Right cardiac atrium (tissue), 5 donors: ENCODE measurements around the gene OR9G4. TPM values are rescaled to one million over a fixed set of nuclear protein-coding genes. Genes with fewer than 3 reads are reported as not detected.

Experiments used
- ATAC-seq, 2 donors: fragments of 200-7000 bp; cut with Tn5 transposase; one replicate each; pipeline versions ENCODE4 v1.8.0 to v1.9.1; 2020; ENCODE audit warnings: moderate library complexity in 2 of 2, mild to moderate bottlenecking in 1 of 2
- DNase-seq, 3 donors: peaks; one replicate each; pipeline ENCODE4 v3.0.0-alpha.2; 2020
- H3K27ac ChIP-seq: one replicate; pipeline ENCODE4 v1.5.1; 2013; ENCODE audit warnings: mild to moderate bottlenecking, low read length, control low read depth, moderate library complexity
- H3K27me3 ChIP-seq: one replicate; pipeline ENCODE4 v1.6.1; 2013; ENCODE audit not compliant: control insufficient read depth, insufficient read depth
- H3K4me1 ChIP-seq: one replicate; pipeline ENCODE4 v1.6.1; 2013; ENCODE audit warnings: low read length; ENCODE audit not compliant: control insufficient read depth, insufficient read depth
- H3K4me3 ChIP-seq: one replicate; pipeline ENCODE4 v1.5.1; 2013; ENCODE audit warnings: low read length, control low read depth
- H3K9me3 ChIP-seq: one replicate; pipeline ENCODE4 v1.6.1; 2013; ENCODE audit warnings: low read length; ENCODE audit not compliant: control insufficient read depth
- WGBS: extraction: QIAGEN DNeasy Blood & Tissue Kit; methylation state at CpG from one replicate; pipeline ENCODE4 v1.1.7; 2013; 5-methylcytosine and 5-hydroxymethylcytosine counted together
- intact Hi-C, 4 donors: fragments of 100-400 bp; cut with DNase I; formaldehyde crosslinking; loops; one replicate each; pipeline versions ENCODE4 v1.11.0 to v1.14.0; 2022 to 2023
- long read RNA-seq, 4 donors: library from polyadenylated mRNA; unstranded; transcript quantifications; one replicate each; pipeline ENCODE4 v2.0.0, GENCODE V29; 2020 to 2021
- polyA plus RNA-seq: library from polyadenylated mRNA; stranded (reverse); fragments of 200-250 nt; gene quantifications from one replicate; pipeline ENCODE4 v1.2.3, GENCODE V29; 2013
- total RNA-seq, 4 donors: library from RNA; stranded (reverse); fragmentation: NEBNext Ultra II Directional; extraction: Animal tissue kit (Norgen Biotek cat#: 25700); gene quantifications; one replicate each; pipeline ENCODE4 v1.2.1, GENCODE V29; 2021
- donor health status: healthy with polysubstance abuse.
- donor health status: DM: no; HTN: yes; CAD: no.
- donor health status: DM: no; HTN: no; CAD: no.
- donor health status: DM: no; HTN: yes; CAD: no; lungs with severe emphysema.
- donor health status: DM: yes; HTN: yes; CAD: no.

Gene OR9G4
- total RNA-seq (not detected), polyA plus RNA-seq (not detected)
- long read RNA-seq, donor 1 = 0 reads
- long read RNA-seq, donor 2 = 0 reads
- long read RNA-seq, donor 3 = 0 reads
- long read RNA-seq, donor 4 = 0 reads

DNA sequence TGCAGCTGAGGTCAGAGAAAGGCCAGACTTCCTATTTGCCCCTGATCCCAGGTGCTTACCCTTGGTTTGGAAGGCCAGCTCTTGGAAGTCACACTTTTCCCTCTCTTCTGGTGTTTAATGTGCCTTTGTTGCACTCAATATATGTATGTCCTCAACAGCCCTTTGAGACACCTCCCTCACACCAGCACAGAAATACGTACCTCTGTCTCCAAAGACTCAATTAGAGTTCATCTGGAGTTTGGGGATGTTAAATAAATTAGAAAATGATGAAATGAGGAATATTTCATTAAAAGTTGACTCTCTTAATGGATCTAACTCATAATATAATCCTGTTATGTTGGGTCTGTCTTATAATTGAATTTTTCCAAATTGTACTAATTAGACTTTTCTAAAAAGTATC lies at the start of gene OR9G4:
Gene OR9G4, minus strand, starts transcription at position 101 of the 400 bp plus-strand sequence. CDS start 4,931 bp downstream, outside the sequence.
- ATAC-seq = no peak
- H3K4me3 ChIP-seq = no peak within 1 kb of the TSS
- DNase-seq = no peak
- H3K9me3 ChIP-seq = no peaks in the 10 kb centered on the region
- 54% methylated on average over 1 of the region's 1 CpG for WGBS
- intact Hi-C loops = no loop called here
- H3K4me1 ChIP-seq = no peaks in the 10 kb centered on the region
- no peak within 1 kb of the TSS for H3K27ac ChIP-seq
- H3K27me3 ChIP-seq = no peaks in the 10 kb centered on the region

DNA sequence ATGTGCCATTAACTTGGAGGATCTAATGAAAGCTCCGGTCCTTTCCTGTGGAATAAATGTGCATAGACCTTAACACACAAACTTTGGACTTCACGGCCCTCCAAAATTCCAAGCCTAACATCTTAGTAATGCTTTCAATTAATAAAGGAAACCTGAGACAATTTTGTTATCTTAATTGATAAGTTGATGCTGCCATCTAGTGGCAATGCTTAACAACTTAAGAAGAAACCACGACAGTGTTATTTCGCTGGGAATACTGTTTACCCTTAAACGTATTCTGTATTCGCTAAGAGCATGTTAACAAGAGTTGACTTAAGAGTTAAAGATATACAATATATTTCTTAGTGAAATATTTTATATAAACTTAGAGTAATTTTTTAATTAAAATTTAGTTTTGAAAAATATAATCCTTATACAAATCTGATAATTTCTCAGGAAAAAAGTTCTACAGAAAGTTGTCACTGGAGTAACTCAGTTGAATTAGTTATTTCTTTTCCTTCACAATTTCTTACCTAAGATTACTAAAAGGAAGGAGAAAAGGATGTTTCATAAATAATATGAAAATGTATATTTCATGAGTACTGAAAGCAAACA lies 35.0 kb upstream of the OR9G4 start:
- no peak overlapping the region for H3K4me3 ChIP-seq
- H3K4me1 ChIP-seq = no peaks in the 10 kb centered on the region
- ATAC-seq (no peak), DNase-seq (no peak)
- H3K9me3 ChIP-seq = no peaks in the 10 kb centered on the region
- intact Hi-C loops = loop anchor here in 1 of 4 donors (5.0 kb wide), 1 partner anchor 851 kb away; no protein-coding TSS in a partner anchor
- no peaks in the 10 kb centered on the region for H3K27me3 ChIP-seq
- H3K27ac ChIP-seq = no peak overlapping the region
- WGBS = 12% methylated on average over 6 of the region's 6 CpGs

DNA sequence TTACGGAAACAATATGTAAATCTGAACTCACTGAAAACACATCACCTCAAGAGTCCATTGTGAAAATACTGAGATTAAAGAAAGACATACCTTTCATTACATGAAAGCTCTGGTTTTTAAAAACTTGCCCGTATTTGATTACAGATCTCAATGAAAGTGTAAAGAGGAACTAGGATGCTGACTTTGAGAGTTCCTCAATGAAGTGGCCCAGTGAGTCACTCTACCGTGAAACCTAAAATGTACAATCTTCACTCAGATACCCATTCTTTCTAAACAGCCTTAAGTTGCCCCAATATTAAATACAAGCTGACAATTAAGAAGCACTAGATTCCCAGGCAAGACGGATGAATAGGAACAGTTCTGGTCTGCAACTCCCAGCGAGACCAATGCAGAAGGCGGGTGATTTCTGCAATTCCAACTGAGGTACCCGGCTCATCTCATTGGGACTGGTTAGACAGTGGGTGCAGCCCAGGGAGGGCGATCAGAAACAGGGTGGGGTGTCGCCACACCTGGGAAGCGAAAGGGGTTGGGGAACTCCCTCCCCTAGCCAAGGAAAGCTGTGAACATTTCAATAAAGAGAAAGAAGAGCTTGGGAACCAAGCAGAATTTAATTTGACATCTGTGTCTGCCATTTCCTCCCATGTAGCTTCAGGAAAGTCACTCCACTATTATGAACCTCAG lies 33.8 kb upstream of the OR9G4 start:
- H3K27ac ChIP-seq = no peak overlapping the region
- DNase-seq = peak in 1 of 3 donors; percentile 14
- no peak for ATAC-seq
- no peaks in the 10 kb centered on the region for H3K4me1 ChIP-seq
- no peaks in the 10 kb centered on the region for H3K9me3 ChIP-seq
- intact Hi-C loops = loop anchor here in 1 of 4 donors (5.0 kb wide), 1 partner anchor 850 kb away; no protein-coding TSS in a partner anchor
- H3K27me3 ChIP-seq = no peaks in the 10 kb centered on the region
- 84% methylated on average over 10 of the region's 10 CpGs for WGBS
- no peak overlapping the region for H3K4me3 ChIP-seq

DNA sequence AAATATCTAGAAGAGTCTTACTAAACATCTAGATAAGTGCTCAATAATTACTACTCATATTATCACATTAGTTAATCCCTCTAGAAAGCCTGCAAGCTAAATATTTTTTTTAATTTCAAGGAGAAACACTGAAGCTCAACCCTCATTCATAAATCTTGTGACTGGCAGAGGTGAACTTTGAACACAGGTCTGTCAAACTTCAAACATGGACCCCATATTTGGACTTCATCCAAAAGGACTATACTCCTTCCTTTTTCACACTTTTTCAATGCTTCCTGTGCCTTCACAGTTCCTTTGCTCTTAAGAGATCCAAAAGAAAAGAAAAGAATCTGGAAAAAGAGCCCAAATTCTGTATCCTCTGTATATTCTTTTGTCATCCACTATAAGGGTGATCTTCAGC lies 28.3 kb upstream of the OR9G4 start:
- no peaks in the 10 kb centered on the region for H3K4me1 ChIP-seq
- intact Hi-C loops = loop anchor here in 1 of 4 donors (10.0 kb wide), 1 partner anchor 152 kb away; no protein-coding TSS in a partner anchor
- ATAC-seq = no peak

DNA sequence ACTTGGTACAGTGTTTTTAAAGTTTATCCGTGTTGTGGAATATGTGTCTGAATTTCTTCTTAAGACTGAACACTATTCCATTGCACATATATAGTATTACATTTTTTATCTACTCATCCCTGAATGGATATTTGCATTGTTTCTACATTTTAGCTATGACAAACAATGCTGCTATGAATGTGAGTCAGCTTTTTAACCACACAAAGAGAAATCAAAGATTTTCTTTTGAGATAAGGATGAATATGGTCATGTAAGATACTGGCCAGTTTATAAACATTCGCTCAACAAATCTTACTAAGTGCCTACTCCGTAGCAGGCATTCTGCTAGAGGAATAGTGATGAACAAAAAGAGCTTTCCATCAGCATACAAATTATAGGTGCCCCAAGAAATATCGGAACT lies 16.5 kb upstream of the OR9G4 start:
- DNase-seq (no peak), ATAC-seq (no peak)
- Histone ChIP-seq H3K4me1 (no peaks in the 10 kb centered on the region), H3K4me3 (no peak overlapping the region), H3K27ac (no peak overlapping the region), H3K9me3 (no peaks in the 10 kb centered on the region), H3K27me3 (no peaks in the 10 kb centered on the region)
- WGBS = 83% methylated on average over 4 of the region's 4 CpGs
- intact Hi-C loops = no loop called here

More for the DNA sequence above, 28.3 kb upstream of the OR9G4 start:
- no peak for DNase-seq
- H3K4me3 ChIP-seq = no peak overlapping the region
- H3K9me3 ChIP-seq = no peaks in the 10 kb centered on the region
- no peak overlapping the region for H3K27ac ChIP-seq
- H3K27me3 ChIP-seq = no peaks in the 10 kb centered on the region

DNA sequence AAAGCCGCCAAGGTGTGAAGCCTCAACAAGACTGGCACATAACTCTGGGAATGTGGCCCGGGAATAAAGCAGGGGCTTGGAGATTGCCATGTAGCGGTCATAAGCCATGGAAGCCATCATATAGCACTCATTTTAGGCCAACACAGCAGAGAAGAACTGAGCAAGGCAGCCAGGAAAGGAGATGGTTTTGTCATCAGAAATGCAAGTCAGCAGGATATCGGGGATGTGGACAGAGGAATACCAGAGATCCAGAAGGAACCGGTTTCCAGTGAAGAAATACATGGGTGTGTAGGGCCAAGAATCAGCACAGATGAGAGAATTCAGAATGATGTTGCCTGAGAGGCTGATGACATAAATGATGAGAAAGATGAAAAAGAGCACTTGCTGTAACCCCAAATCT lies 3.0 kb upstream of the OR9G4 start:
- ATAC-seq (no peak), DNase-seq (no peak)
- no peaks in the 10 kb centered on the region for H3K27me3 ChIP-seq
- H3K27ac ChIP-seq = no peak overlapping the region
- no peaks in the 10 kb centered on the region for H3K9me3 ChIP-seq
- no peak overlapping the region for H3K4me3 ChIP-seq
- no peaks in the 10 kb centered on the region for H3K4me1 ChIP-seq
- intact Hi-C loops = no loop called here
- 82% methylated on average over 5 of the region's 5 CpGs for WGBS

DNA sequence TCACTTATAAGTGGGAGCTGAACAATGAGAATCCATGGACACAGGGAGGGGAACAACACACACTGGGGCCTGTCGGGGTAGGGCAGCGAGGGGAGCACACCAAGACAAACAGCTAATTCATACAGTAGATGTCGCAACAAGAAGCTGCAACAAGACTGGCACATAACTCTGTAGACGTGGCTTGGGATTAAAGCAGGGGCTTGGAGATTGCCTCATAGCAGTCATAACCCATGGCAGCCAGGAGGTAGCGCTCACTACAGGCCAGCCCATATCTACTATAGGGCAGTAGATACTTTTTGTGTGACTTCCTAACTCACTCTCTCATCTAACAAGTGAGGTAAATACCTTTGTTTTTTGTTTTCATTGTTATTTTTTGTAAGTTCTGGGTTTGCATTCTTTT lies 1.7 kb upstream of the OR9G4 start:
- intact Hi-C loops = no loop called here

DNA sequence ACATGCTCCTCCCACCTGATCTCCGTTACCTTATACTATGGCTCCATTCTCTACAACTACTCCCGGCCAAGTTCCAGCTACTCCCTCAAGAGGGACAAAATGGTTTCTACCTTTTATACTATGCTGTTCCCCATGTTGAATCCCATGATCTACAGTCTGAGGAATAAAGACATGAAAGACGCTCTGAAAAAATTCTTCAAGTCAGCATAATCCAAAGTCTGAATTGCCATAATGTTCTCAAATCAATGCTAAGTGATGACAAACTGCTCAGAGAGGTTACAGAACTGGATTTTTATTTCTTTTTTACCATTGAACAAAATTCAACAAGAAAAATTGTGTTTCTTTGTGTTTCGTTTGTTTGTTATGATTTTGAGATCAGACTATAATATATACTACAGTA lies 7.6 kb downstream of the OR9G4 start:
- H3K9me3 ChIP-seq = no peaks in the 10 kb centered on the region
- H3K27me3 ChIP-seq = no peaks in the 10 kb centered on the region
- no peaks in the 10 kb centered on the region for H3K4me1 ChIP-seq
- ATAC-seq (no peak), DNase-seq (no peak)
- H3K4me3 ChIP-seq = no peak overlapping the region
- intact Hi-C loops = no loop called here
- 62% methylated on average over 4 of the region's 4 CpGs for WGBS
- H3K27ac ChIP-seq = no peak overlapping the region

More for the DNA sequence above, 1.7 kb upstream of the OR9G4 start:
- no peaks in the 10 kb centered on the region for H3K9me3 ChIP-seq
- H3K27ac ChIP-seq = no peak overlapping the region
- ATAC-seq (no peak), DNase-seq (no peak)
- WGBS = 90% methylated on average over 5 of the region's 5 CpGs
- no peak overlapping the region for H3K4me3 ChIP-seq
- no peaks in the 10 kb centered on the region for H3K4me1 ChIP-seq
- no peaks in the 10 kb centered on the region for H3K27me3 ChIP-seq

DNA sequence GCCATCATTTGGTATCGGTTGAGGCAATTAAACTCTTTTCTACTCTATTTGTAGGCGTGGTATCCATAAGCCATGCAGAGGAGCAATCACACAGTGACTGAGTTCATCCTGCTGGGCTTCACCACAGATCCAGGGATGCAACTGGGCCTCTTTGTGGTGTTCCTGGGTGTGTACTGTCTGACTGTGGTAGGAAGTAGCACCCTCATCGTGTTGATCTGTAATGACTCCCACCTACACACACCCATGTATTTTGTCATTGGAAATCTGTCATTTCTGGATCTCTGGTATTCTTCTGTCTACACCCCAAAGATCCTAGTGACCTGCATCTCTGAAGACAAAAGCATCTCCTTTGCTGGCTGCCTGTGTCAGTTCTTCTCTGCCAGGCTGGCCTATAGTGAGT lies 8.4 kb downstream of the OR9G4 start:
- Histone ChIP-seq H3K9me3 (no peaks in the 10 kb centered on the region), H3K27ac (no peak overlapping the region), H3K27me3 (no peaks in the 10 kb centered on the region), H3K4me3 (no peak overlapping the region), H3K4me1 (no peaks in the 10 kb centered on the region)
- no peak for DNase-seq
- 74% methylated on average over 3 of the region's 3 CpGs for WGBS
- no peak for ATAC-seq
- intact Hi-C loops = no loop called here

DNA sequence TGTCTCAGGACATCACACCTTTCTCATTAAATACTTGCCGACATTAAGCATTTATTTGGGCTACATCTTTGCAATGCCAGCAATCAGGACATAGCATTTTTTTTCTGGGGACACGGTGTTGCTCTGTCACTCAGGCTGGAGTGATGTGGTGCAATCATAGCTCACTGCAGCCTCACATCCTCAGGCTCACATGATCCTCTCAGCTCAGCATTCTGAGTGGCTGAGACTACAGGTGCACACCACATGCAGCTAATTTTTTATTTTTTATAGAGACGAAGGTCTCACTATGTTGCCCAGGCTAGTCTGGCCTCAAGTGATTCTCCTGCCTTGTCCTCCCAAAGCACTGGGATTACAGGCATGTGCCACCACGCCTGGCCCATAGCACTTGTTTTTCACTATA lies 28.0 kb downstream of the OR9G4 start:
- intact Hi-C loops = no loop called here
- no peaks in the 10 kb centered on the region for H3K27me3 ChIP-seq

DNA sequence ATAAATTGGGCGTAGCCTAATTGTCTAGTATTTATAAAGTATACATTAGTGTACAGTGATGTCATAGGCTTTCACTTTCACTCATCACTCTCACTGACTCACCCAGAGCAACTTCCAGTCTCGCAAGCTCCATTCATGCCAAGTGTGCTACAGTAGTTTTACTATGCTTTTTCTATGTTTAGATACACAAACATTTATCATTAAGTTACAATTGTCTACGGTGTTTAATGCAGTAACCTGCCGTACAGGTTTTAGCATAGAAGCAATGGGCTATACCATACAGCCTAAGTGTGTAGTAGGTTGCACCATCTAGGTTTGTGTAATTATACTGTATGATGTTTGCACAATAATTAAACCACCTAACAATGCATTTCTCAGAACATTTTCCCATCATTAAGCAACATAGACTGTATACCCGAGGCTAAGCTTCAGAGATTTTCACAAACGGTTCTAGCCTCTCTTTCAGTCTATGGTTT lies 32.1 kb downstream of the OR9G4 start:
- Histone ChIP-seq H3K27ac (no peak overlapping the region), H3K4me3 (no peak overlapping the region), H3K9me3 (no peaks in the 10 kb centered on the region), H3K27me3 (no peaks in the 10 kb centered on the region), H3K4me1 (no peaks in the 10 kb centered on the region)
- ATAC-seq (no peak), DNase-seq (no peak)
- intact Hi-C loops = no loop called here
- 78% methylated on average over 6 of the region's 6 CpGs for WGBS

More for the DNA sequence above, 28.0 kb downstream of the OR9G4 start:
- H3K4me3 ChIP-seq = no peak overlapping the region
- H3K27ac ChIP-seq = no peak overlapping the region
- no peaks in the 10 kb centered on the region for H3K9me3 ChIP-seq
- no peak for DNase-seq
- 68% methylated on average over 4 of the region's 4 CpGs for WGBS
- no peaks in the 10 kb centered on the region for H3K4me1 ChIP-seq
- no peak for ATAC-seq
